Measurements from ENCODE around the gene CEACAM5.

Gene CEACAM5

DNA sequence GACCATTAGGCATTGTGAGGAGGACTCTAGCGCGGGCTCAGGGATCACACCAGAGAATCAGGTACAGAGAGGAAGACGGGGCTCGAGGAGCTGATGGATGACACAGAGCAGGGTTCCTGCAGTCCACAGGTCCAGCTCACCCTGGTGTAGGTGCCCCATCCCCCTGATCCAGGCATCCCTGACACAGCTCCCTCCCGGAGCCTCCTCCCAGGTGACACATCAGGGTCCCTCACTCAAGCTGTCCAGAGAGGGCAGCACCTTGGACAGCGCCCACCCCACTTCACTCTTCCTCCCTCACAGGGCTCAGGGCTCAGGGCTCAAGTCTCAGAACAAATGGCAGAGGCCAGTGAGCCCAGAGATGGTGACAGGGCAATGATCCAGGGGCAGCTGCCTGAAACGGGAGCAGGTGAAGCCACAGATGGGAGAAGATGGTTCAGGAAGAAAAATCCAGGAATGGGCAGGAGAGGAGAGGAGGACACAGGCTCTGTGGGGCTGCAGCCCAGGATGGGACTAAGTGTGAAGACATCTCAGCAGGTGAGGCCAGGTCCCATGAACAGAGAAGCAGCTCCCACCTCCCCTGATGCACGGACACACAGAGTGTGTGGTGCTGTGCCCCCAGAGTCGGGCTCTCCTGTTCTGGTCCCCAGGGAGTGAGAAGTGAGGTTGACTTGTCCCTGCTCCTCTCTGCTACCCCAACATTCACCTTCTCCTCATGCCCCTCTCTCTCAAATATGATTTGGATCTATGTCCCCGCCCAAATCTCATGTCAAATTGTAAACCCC lies 2.8 kb upstream of the CEACAM5 start:
- Histone ChIP-seq H3K27ac (ENCODE audit: low read depth, low read length, poor library complexity, severe bottlenecking) (no peak overlapping the region), H2AFZ (ENCODE audit: low read length) (no peak overlapping the region), H3K9me3 (ENCODE audit: low read length) (no peaks in the 10 kb centered on the region), H3K4me1 (ENCODE audit: insufficient read depth, low read length, severe bottlenecking) (no peaks in the 10 kb centered on the region), H3K9me2 (ENCODE audit: low read depth, low read length) (no peaks in the 10 kb centered on the region), H3K4me2 (ENCODE audit: low read length) (no peak overlapping the region), H3F3A (ENCODE audit: insufficient read depth, low read length) (no peaks in the 10 kb centered on the region), H3K27me3 (ENCODE audit: insufficient read depth, low read length) (no peaks in the 10 kb centered on the region; the same call in 1 of the 2 replicates), H3K79me2 (ENCODE audit: insufficient read depth, low read length) (no peaks in the 10 kb centered on the region), H4K20me1 (ENCODE audit: insufficient read depth, low read length) (no peaks in the 10 kb centered on the region), H3K4me3 (ENCODE audit: low read depth, low read length, poor library complexity, severe bottlenecking) (no peak overlapping the region), H3K36me3 (ENCODE audit: insufficient read depth, low read length) (no peaks in the 10 kb centered on the region), H3K9ac (ENCODE audit: low read length) (no peak overlapping the region)
- TF ChIP-seq EZH2 (IDR thresholded peaks at IDR 0.05; ENCODE audit: borderline replicate concordance, low read length) = no peak
- TF ChIP-seq, protein P1, sequence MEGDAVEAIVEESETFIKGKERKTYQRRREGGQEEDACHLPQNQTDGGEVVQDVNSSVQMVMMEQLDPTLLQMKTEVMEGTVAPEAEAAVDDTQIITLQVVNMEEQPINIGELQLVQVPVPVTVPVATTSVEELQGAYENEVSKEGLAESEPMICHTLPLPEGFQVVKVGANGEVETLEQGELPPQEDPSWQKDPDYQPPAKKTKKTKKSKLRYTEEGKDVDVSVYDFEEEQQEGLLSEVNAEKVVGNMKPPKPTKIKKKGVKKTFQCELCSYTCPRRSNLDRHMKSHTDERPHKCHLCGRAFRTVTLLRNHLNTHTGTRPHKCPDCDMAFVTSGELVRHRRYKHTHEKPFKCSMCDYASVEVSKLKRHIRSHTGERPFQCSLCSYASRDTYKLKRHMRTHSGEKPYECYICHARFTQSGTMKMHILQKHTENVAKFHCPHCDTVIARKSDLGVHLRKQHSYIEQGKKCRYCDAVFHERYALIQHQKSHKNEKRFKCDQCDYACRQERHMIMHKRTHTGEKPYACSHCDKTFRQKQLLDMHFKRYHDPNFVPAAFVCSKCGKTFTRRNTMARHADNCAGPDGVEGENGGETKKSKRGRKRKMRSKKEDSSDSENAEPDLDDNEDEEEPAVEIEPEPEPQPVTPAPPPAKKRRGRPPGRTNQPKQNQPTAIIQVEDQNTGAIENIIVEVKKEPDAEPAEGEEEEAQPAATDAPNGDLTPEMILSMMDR (IDR thresholded peaks at IDR 0.05; ENCODE audit: low read length) = no peak

DNA sequence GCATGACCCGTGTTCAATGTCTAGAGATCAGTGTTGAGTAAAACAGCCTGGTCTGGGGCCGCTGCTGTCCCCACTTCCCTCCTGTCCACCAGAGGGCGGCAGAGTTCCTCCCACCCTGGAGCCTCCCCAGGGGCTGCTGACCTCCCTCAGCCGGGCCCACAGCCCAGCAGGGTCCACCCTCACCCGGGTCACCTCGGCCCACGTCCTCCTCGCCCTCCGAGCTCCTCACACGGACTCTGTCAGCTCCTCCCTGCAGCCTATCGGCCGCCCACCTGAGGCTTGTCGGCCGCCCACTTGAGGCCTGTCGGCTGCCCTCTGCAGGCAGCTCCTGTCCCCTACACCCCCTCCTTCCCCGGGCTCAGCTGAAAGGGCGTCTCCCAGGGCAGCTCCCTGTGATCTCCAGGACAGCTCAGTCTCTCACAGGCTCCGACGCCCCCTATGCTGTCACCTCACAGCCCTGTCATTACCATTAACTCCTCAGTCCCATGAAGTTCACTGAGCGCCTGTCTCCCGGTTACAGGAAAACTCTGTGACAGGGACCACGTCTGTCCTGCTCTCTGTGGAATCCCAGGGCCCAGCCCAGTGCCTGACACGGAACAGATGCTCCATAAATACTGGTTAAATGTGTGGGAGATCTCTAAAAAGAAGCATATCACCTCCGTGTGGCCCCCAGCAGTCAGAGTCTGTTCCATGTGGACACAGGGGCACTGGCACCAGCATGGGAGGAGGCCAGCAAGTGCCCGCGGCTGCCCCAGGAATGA lies 1.5 kb upstream of the CEACAM5 start:
- Histone ChIP-seq H3K9ac (ENCODE audit: low read length) (no peak overlapping the region), H3K4me3 (ENCODE audit: low read depth, low read length, poor library complexity, severe bottlenecking) (peak overlapping the region; percentile 34), H3K9me3 (ENCODE audit: low read length) (no peaks in the 10 kb centered on the region), H4K20me1 (ENCODE audit: insufficient read depth, low read length) (no peaks in the 10 kb centered on the region), H3K27ac (ENCODE audit: low read depth, low read length, poor library complexity, severe bottlenecking) (no peak overlapping the region), H3F3A (ENCODE audit: insufficient read depth, low read length) (no peaks in the 10 kb centered on the region), H3K4me1 (ENCODE audit: insufficient read depth, low read length, severe bottlenecking) (no peaks in the 10 kb centered on the region), H2AFZ (ENCODE audit: low read length) (no peak overlapping the region), H3K4me2 (ENCODE audit: low read length) (peak overlapping the region; percentile 54), H3K36me3 (ENCODE audit: insufficient read depth, low read length) (no peaks in the 10 kb centered on the region), H3K79me2 (ENCODE audit: insufficient read depth, low read length) (no peaks in the 10 kb centered on the region), H3K9me2 (ENCODE audit: low read depth, low read length) (no peaks in the 10 kb centered on the region), H3K27me3 (ENCODE audit: insufficient read depth, low read length) (no peaks in the 10 kb centered on the region; the same call in 1 of the 2 replicates)
- TF ChIP-seq EZH2 (IDR thresholded peaks at IDR 0.05; ENCODE audit: borderline replicate concordance, low read length) = no peak
- TF ChIP-seq, protein P1 (IDR thresholded peaks at IDR 0.05; ENCODE audit: low read length) = peak; percentile 100

DNA sequence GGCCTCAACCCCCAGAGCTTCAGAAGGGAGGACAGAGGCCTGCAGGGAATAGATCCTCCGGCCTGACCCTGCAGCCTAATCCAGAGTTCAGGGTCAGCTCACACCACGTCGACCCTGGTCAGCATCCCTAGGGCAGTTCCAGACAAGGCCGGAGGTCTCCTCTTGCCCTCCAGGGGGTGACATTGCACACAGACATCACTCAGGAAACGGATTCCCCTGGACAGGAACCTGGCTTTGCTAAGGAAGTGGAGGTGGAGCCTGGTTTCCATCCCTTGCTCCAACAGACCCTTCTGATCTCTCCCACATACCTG lies 969 bp upstream of the CEACAM5 start:
- no peaks in the 10 kb centered on the region; the same call in 1 of the 2 replicates for H3K27me3 ChIP-seq (ENCODE audit: insufficient read depth, low read length)
- H3K4me2 ChIP-seq (ENCODE audit: low read length) = no peak overlapping the region
- no peaks in the 10 kb centered on the region for H3K79me2 ChIP-seq (ENCODE audit: insufficient read depth, low read length)
- H3K9ac ChIP-seq (ENCODE audit: low read length) = no peak overlapping the region
- H3K9me3 ChIP-seq (ENCODE audit: low read length) = no peaks in the 10 kb centered on the region
- H3K36me3 ChIP-seq (ENCODE audit: insufficient read depth, low read length) = no peaks in the 10 kb centered on the region
- H3K27ac ChIP-seq (ENCODE audit: low read depth, low read length, poor library complexity, severe bottlenecking) = no peak overlapping the region
- no peak overlapping the region for H2AFZ ChIP-seq (ENCODE audit: low read length)
- H3K4me3 ChIP-seq (ENCODE audit: low read depth, low read length, poor library complexity, severe bottlenecking) = no peak overlapping the region
- TF ChIP-seq, protein P1 (IDR thresholded peaks at IDR 0.05; ENCODE audit: low read length) = no peak
- no peak for TF ChIP-seq EZH2 (IDR thresholded peaks at IDR 0.05; ENCODE audit: borderline replicate concordance, low read length)
- H4K20me1 ChIP-seq (ENCODE audit: insufficient read depth, low read length) = no peaks in the 10 kb centered on the region
- no peaks in the 10 kb centered on the region for H3K4me1 ChIP-seq (ENCODE audit: insufficient read depth, low read length, severe bottlenecking)
- no peaks in the 10 kb centered on the region for H3K9me2 ChIP-seq (ENCODE audit: low read depth, low read length)
- H3F3A ChIP-seq (ENCODE audit: insufficient read depth, low read length) = no peaks in the 10 kb centered on the region
